ENCODE measurements around the gene APCDD1.

- TF ChIP-seq CTCF (conservative IDR thresholded peaks at IDR 0.05 in 1 of 2, IDR thresholded peaks at IDR 0.05 in 1 of 2; ENCODE audit: low read depth in 1 of 2, low read length in 2 of 2) (no peak), EZH2 (IDR thresholded peaks at IDR 0.05; ENCODE audit: low read length, missing control alignments) (no peak)
These were observed 56.8 kb downstream of the APCDD1 start for GRCh38 chr18:10511236-10511635.
